Measurements from ENCODE around the gene ZZZ3. TPM values are rescaled to one million over a fixed set of nuclear protein-coding genes. Genes with fewer than 3 reads are reported as not detected.
"Not testable (repeated sequence)": the region's sequence is repeated elsewhere in the genome, so short reads cannot be mapped to it uniquely, and the experiment has no call there.

The ZZZ3 gene
- total RNA-seq, 4 donors from 2014 or later, result 46.9 to 60.6 (median 55.0) TPM

DNA sequence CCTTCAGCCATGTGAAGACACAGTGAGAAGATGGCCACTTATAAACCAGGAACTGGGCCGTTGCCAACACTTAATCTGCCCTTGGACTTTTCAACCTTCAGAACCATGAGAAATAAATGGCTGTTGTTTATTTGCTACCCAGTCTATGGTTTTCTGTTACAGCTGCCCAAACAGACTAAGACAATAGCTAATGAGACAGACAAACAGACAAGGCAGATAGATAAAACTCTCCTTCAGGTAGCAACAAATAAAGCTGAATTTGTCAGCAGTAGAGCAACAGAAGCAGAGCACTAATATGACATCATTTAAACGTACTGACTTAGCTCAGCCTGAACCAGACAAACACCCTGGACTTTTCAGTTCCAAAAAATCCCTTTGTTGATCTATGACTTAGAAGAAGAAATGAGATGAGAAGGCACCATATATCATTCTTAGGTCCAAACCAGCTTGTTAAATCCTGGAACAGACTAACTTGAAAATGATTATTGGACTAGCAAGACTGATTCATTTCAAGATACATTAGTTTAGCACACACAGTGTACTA is 27.0 kb downstream of the ZZZ3 start:
- no peak for DNase-seq (ENCODE audit: extremely low spot score)
- intact Hi-C loops (cut with DNase I), result no loop called here
- Histone ChIP-seq H3K27ac (replicated peaks in 1 of 4) (no peak overlapping the region), H3K27me3 (no peaks in the 10 kb centered on the region), H3K4me1 (peaks cover 0 to 8% (median 3%) of the 10 kb centered on the region in 4 donors), H3K36me3 (peaks cover 0 to 4% (median 0%) of the 10 kb centered on the region in 4 donors), H3K9me3 (peaks cover 0 to 8% (median 4%) of the 10 kb centered on the region in 4 donors), H3K4me3 (no peak overlapping the region)
- no peak for TF ChIP-seq POLR2AphosphoS5 (IDR thresholded peaks at IDR 0.05)
- TF ChIP-seq, protein P1, sequence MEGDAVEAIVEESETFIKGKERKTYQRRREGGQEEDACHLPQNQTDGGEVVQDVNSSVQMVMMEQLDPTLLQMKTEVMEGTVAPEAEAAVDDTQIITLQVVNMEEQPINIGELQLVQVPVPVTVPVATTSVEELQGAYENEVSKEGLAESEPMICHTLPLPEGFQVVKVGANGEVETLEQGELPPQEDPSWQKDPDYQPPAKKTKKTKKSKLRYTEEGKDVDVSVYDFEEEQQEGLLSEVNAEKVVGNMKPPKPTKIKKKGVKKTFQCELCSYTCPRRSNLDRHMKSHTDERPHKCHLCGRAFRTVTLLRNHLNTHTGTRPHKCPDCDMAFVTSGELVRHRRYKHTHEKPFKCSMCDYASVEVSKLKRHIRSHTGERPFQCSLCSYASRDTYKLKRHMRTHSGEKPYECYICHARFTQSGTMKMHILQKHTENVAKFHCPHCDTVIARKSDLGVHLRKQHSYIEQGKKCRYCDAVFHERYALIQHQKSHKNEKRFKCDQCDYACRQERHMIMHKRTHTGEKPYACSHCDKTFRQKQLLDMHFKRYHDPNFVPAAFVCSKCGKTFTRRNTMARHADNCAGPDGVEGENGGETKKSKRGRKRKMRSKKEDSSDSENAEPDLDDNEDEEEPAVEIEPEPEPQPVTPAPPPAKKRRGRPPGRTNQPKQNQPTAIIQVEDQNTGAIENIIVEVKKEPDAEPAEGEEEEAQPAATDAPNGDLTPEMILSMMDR (IDR thresholded peaks at IDR 0.05), result no peak
- no peak for TF ChIP-seq EP300 (IDR thresholded peaks at IDR 0.05)
- TF ChIP-seq POLR2A (IDR thresholded peaks at IDR 0.05; ENCODE audit: low read depth), result no peak
- 68% methylated on average over 2 of the region's 2 CpGs for WGBS

DNA sequence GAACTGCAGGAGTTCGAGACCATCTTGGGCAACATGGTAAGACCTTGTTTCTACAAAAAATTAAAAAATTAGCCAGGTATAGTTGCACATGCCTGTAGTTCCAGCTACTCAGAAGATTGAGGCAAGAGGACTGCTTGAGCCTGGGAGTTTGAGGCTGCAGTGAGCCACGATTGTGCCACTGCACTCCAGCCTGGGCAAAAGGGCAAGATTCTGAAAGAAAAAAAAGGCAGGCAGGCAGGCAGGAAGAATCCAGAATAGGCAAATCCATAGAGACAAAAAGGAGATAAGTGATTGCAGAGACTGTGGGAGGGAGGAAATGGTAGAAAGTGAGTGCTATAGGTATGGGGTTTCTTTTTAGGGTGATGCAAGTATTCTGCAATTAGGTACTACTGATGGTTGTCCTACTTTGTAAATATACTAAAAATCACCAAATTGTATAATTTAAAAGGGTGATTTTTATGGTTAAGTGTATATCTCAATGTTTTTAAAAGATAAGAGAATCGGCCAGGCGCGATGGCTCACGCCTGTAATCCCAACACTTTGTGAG is 29.4 kb downstream of the ZZZ3 start:
- no peak overlapping the region for H3K27ac ChIP-seq (replicated peaks in 1 of 4)
- H3K4me3 ChIP-seq, result no peak overlapping the region
- H3K36me3 ChIP-seq, result peaks cover 0 to 4% (median 0%) of the 10 kb centered on the region in 4 donors
- no peaks in the 10 kb centered on the region for H3K27me3 ChIP-seq
- TF ChIP-seq POLR2A (IDR thresholded peaks at IDR 0.05; ENCODE audit: low read depth) (no peak), POLR2AphosphoS5 (IDR thresholded peaks at IDR 0.05) (no peak), EP300 (IDR thresholded peaks at IDR 0.05) (no peak)
- TF ChIP-seq, protein P1 (IDR thresholded peaks at IDR 0.05), result no peak
- 94% methylated on average over 6 of the region's 6 CpGs for WGBS
- H3K4me1 ChIP-seq, result peaks cover 0 to 8% (median 3%) of the 10 kb centered on the region in 4 donors
- intact Hi-C loops (cut with DNase I), result no loop called here
- no peak for DNase-seq (ENCODE audit: extremely low spot score)
- peaks cover 0 to 21% (median 8%) of the 10 kb centered on the region in 4 donors for H3K9me3 ChIP-seq

DNA sequence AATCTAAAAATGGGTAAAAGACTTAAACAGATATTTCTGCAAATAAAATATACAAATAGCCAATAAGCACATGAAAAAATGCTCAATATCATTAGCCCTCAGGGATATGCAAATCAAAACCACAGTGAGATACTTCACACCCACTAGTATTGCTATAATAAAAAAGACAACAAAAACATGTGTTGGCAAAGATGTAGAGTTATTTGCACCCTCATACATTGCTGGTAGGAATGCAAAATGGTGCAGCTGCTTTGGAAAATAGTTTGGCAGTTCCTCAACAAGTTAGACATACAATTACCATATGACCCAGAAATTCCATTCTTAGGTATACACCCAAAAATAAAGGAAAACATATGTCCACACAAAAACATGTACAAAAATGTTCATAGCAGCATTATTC is 30.2 kb downstream of the ZZZ3 start:
- H3K4me3 ChIP-seq, result no peak overlapping the region
- no peak overlapping the region for H3K27ac ChIP-seq (replicated peaks in 1 of 4)
- DNase-seq (ENCODE audit: extremely low spot score), result no peak
- peaks cover 0 to 8% (median 3%) of the 10 kb centered on the region in 4 donors for H3K4me1 ChIP-seq
- no peaks in the 10 kb centered on the region for H3K27me3 ChIP-seq
- peaks cover 0 to 4% (median 0%) of the 10 kb centered on the region in 4 donors for H3K36me3 ChIP-seq
- intact Hi-C loops (cut with DNase I), result no loop called here
- TF ChIP-seq, protein P1 (IDR thresholded peaks at IDR 0.05), result no peak
- TF ChIP-seq POLR2AphosphoS5 (IDR thresholded peaks at IDR 0.05) (no peak), POLR2A (IDR thresholded peaks at IDR 0.05; ENCODE audit: low read depth) (no peak), EP300 (IDR thresholded peaks at IDR 0.05) (no peak)
- peaks cover 0 to 21% (median 8%) of the 10 kb centered on the region in 4 donors for H3K9me3 ChIP-seq

DNA sequence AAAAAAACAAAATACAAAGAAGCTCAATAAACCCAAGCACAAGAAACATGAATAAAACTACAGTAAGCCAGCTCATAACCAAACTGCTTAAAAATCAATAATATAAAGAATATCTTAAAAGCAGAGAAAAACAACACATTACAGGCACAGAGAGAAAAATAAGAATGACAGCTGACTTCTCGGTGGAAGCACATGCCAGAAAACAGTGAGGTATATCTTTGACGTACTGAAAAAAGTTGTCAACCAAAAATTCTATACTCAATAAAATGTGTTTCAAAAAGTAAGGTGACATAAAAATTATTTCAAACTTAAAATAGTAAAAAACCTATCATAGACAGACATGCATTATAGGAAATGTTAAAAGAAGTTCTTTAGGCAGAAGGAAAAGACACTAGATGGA is 33.3 kb downstream of the ZZZ3 start:
- no peaks in the 10 kb centered on the region for H3K27me3 ChIP-seq
- H3K4me3 ChIP-seq, result no peak overlapping the region
- TF ChIP-seq POLR2AphosphoS5 (IDR thresholded peaks at IDR 0.05) (no peak), POLR2A (IDR thresholded peaks at IDR 0.05; ENCODE audit: low read depth) (no peak), EP300 (IDR thresholded peaks at IDR 0.05) (no peak)
- TF ChIP-seq, protein P1 (IDR thresholded peaks at IDR 0.05), result no peak
- peaks cover 0 to 8% (median 3%) of the 10 kb centered on the region in 4 donors for H3K4me1 ChIP-seq
- no peak for DNase-seq (ENCODE audit: extremely low spot score)
- 97% methylated on average over 2 of the region's 2 CpGs for WGBS
- peaks cover 0 to 21% (median 8%) of the 10 kb centered on the region in 4 donors for H3K9me3 ChIP-seq
- no peak overlapping the region for H3K27ac ChIP-seq (replicated peaks in 1 of 4)
- H3K36me3 ChIP-seq, result peaks cover 0 to 19% (median 12%) of the 10 kb centered on the region in 4 donors
- intact Hi-C loops (cut with DNase I), result no loop called here

DNA sequence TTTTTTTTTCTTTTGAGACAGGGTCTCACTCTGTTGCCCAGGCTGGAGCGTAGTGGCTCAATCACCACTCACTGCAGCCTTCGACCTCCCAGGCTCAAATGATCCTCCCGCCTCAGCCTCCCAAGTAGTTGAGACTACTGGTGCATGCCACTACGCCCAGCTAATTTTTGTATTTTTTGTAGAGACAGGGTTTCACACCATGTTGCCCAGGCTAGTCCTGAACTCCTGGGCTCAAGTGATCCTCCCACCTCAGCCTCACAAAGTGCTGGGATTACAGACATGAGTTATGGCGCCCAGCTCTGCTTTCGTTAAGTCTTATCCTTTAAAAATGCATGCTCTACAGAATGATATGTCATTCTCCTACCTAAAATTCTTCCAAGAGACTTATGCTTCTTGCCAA is 36.2 kb downstream of the ZZZ3 start:
- H3K4me1 ChIP-seq; H3K4me3 ChIP-seq; H3K27ac ChIP-seq (replicated peaks in 1 of 4); DNase-seq (ENCODE audit: extremely low spot score); intact Hi-C loops (cut with DNase I); H3K27me3 ChIP-seq: not testable (repeated sequence)
- 98% methylated on average over 6 of the region's 6 CpGs for WGBS
- Histone ChIP-seq H3K36me3 (peaks cover 0 to 22% (median 12%) of the 10 kb centered on the region in 4 donors), H3K9me3 (peaks cover 0 to 20% (median 7%) of the 10 kb centered on the region in 4 donors)
